Activated CD8-positive, alpha-beta memory T cell treated with anti-CD3 and anti-CD28 coated beads, Interleukin-2, amount 10 ng/mL, durations not matched to agents 7 days and 5 days (primary cell): ENCODE results near the gene NAPA. TPM values are rescaled to one million over a fixed set of nuclear protein-coding genes. Genes with fewer than 3 reads are reported as not detected.
A peak's percentile ranks its signal among the peaks of the same experiment; 100 is the strongest.

Source experiments
- ATAC-seq: fragments of 150-1000 bp; cut with Tn5 transposase; one replicate; pipeline ENCODE4 v1.10.0; 2021; ENCODE audit warnings: moderate library complexity
- CTCF ChIA-PET: fragments of 350-600 bp; sonication (Branson Sonifier 250); formaldehyde crosslinking; loops from one replicate; lab custom pipeline; 2021; ENCODE audit warnings: antibody characterized with exemption; lab: Charles Lee
- DNase-seq: peaks from one replicate; pipeline ENCODE4 v3.0.0-alpha.2; 2020
- H3K27ac Mint-ChIP-seq: one replicate; pipeline ENCODE4 v1.8.0; 2021; ENCODE audit warnings: mild to moderate bottlenecking, mixed read lengths
- H3K27me3 Mint-ChIP-seq: one replicate; pipeline ENCODE4 v1.8.0; 2021; ENCODE audit warnings: mixed read lengths
- H3K36me3 Mint-ChIP-seq: one replicate; pipeline ENCODE4 v1.8.0; 2021; ENCODE audit warnings: mild to moderate bottlenecking, mixed read lengths
- H3K4me1 Mint-ChIP-seq: one replicate; pipeline ENCODE4 v1.8.0; 2021; ENCODE audit warnings: mixed read lengths
- H3K4me3 Mint-ChIP-seq: one replicate; pipeline ENCODE4 v1.8.0; 2021; ENCODE audit warnings: mild to moderate bottlenecking, moderate library complexity, mixed read lengths
- H3K9me3 Mint-ChIP-seq: one replicate; pipeline ENCODE4 v1.8.0; 2022; ENCODE audit warnings: low read depth, mixed read lengths
- total RNA-seq, 2 experiments: library from RNA; stranded (reverse); gene quantifications; one replicate each; pipeline ENCODE4 v1.2.3, GENCODE V29; 2021

The NAPA gene
- total RNA-seq, 2 experiments from 2014 or later = 102 to 124 TPM

DNA sequence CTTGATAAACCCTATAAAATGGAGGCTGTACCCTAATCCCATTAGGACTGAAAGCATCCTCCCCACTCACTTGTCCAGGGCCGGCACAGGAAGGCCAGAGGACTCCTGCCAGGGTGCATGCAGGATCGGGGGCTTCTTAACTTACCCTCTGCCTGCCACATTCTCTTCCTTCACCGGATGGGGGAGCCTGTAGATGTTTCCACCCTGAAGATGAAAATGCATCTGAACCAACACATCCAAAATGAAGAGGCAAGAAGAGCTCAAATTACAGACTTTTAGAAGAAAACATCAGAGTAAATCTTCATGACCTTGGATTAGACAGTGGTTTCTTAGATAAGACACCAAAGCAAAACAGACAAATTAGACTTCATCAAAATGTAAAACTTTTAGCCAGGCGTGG lies 25.9 kb upstream of the NAPA start:
- H3K9me3 Mint-ChIP-seq = no peaks in the 10 kb centered on the region
- ATAC-seq (no peak), DNase-seq (no peak)
- H3K4me1 Mint-ChIP-seq = peaks cover 28% of the 10 kb centered on the region
- no peak overlapping the region for H3K4me3 Mint-ChIP-seq
- H3K36me3 Mint-ChIP-seq = no peaks in the 10 kb centered on the region
- CTCF ChIA-PET = interaction anchor here (1.0 to 1.6 kb wide), 7 partner anchors 11 to 166 kb away, joined by 3 to 8 read pairs (median 3); partner anchors contain the start of genes KPTN and NAPA
- peaks cover 15% of the 10 kb centered on the region for H3K27me3 Mint-ChIP-seq
- peak overlapping the region; percentile 39 for H3K27ac Mint-ChIP-seq

DNA sequence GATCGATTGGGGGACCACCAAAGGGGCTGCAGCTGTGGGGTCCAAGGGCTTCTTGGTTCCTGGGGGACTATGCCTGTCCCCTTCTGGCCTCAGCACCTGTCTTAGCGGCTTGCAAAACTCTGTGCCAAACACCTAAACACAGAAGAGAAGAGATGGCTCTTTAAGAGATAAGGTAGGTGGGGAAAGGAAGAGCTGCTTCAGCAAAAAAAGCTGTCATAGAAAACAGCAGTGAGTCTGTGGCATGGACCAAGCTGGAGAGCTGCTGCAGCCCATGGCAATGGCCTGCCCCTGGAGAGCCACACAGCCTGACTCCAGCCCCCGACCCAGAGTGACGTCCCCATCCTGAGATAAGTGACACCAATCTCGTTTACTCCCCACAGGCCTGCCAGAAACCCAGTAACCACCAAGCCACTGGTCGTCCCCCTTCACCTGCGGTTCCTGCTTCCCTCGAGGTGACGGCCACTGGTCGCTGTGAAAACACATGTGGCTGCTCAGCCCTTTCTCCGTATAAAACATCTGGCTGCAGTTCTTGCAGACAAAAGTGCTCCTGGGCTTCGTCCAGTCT lies 25.0 kb upstream of the NAPA start:
- Mint-ChIP-seq H3K4me3 (no peak overlapping the region), H3K9me3 (no peaks in the 10 kb centered on the region), H3K27me3 (peaks cover 13% of the 10 kb centered on the region), H3K4me1 (peaks cover 28% of the 10 kb centered on the region), H3K36me3 (no peaks in the 10 kb centered on the region), H3K27ac (no peak overlapping the region)
- ATAC-seq (peak; percentile 35), DNase-seq (peak; percentile 60)
- CTCF ChIA-PET = interaction anchor here (0.8 to 1.6 kb wide), 3 partner anchors 24 to 167 kb away, joined by 3 to 8 read pairs (median 4); no protein-coding TSS in a partner anchor

- H3K36me3 Mint-ChIP-seq = no peaks in the 10 kb centered on the region
- peaks cover 28% of the 10 kb centered on the region for H3K4me1 Mint-ChIP-seq
- DNase-seq (no peak), ATAC-seq (no peak)
- no peaks in the 10 kb centered on the region for H3K9me3 Mint-ChIP-seq
- CTCF ChIA-PET = no interaction called here
- peaks cover 5% of the 10 kb centered on the region for H3K27me3 Mint-ChIP-seq
- H3K27ac Mint-ChIP-seq = no peak overlapping the region
- H3K4me3 Mint-ChIP-seq = no peak overlapping the region
Measured at GRCh38 chr19:47538812-47539211, 23.9 kb upstream of the NAPA start.

GRCh38 chr19:47537493-47537892 lies 22.6 kb upstream of the NAPA start:
- no peak for ATAC-seq
- CTCF ChIA-PET = no interaction called here
- Mint-ChIP-seq H3K4me3 (no peak overlapping the region), H3K27ac (no peak overlapping the region), H3K27me3 (peaks cover 2% of the 10 kb centered on the region), H3K9me3 (no peaks in the 10 kb centered on the region), H3K4me1 (peaks cover 28% of the 10 kb centered on the region), H3K36me3 (no peaks in the 10 kb centered on the region)
- DNase-seq = no peak

DNA sequence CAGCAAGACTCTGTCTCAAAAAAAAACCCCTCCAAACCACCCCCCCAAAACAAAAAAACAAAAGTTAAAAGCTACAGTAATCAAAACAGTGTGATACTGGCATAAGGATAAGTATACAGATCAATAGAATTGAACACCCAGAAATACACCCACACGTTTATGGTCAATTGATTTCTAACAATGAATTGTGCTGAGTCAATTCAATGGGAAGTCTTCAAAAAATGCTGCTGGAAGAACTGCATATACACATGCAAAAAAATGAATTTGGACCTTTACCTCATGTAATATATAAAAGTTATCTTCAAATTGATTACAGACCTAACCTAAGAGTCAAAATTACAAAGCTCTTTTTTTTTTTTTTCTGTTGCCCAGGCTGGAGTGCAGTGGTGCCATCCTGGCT lies 19.8 kb upstream of the NAPA start:
- no peak overlapping the region for H3K4me3 Mint-ChIP-seq
- CTCF ChIA-PET = interaction anchor here (1.5 to 2.8 kb wide), 3 partner anchors 9 to 14 kb away, joined by 3 to 9 read pairs (median 4); no protein-coding TSS in a partner anchor
- no peaks in the 10 kb centered on the region for H3K36me3 Mint-ChIP-seq
- H3K27me3 Mint-ChIP-seq = peaks cover 5% of the 10 kb centered on the region
- H3K9me3 Mint-ChIP-seq = no peaks in the 10 kb centered on the region
- ATAC-seq (no peak), DNase-seq (no peak)
- H3K4me1 Mint-ChIP-seq = peaks cover 2% of the 10 kb centered on the region
- H3K27ac Mint-ChIP-seq = no peak overlapping the region

DNA sequence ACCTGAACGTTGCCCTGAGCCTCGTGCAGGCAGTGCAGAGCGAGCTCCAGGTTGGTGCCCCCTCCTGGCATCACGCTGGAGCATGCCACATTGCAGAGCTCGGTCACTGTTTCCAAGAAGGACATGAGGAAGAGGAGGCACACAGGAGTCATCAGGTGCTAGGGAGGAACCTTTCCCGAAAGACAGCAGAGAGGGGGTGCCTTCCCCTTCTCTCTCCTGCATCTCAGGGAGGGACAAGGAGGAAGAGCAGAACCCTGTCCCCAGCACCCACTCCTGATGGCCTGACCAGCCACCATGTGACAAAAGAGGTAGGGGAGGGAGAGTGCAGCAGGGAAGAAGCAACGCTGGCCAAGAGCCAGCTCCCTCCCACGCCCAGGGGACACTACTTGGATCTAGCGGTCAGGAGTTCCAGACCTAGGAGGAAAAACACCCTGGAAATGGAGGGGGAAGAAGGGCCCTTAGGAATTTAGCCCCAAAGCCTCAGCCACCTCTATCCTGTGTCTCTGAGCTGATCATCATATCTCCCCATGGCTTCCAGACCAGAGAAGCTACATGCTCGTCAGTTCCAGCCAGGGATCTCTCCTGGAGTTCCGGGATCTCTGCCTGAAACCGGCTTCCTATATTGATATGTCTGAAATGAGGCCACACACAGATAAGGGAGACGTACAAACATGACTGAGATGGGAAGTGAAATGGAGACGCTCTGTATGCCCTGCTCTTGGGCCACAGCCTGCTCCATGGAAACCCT lies 17.0 kb upstream of the NAPA start:
- ATAC-seq = no peak
- Mint-ChIP-seq H3K27me3 (peaks cover 9% of the 10 kb centered on the region), H3K4me3 (no peak overlapping the region), H3K4me1 (no peaks in the 10 kb centered on the region), H3K36me3 (no peaks in the 10 kb centered on the region), H3K9me3 (no peaks in the 10 kb centered on the region), H3K27ac (no peak overlapping the region)
- CTCF ChIA-PET = interaction anchor here (0.7 to 1.3 kb wide), 3 partner anchors 16 to 168 kb away, joined by 3 to 4 read pairs (median 3); no protein-coding TSS in a partner anchor
- no peak for DNase-seq

DNA sequence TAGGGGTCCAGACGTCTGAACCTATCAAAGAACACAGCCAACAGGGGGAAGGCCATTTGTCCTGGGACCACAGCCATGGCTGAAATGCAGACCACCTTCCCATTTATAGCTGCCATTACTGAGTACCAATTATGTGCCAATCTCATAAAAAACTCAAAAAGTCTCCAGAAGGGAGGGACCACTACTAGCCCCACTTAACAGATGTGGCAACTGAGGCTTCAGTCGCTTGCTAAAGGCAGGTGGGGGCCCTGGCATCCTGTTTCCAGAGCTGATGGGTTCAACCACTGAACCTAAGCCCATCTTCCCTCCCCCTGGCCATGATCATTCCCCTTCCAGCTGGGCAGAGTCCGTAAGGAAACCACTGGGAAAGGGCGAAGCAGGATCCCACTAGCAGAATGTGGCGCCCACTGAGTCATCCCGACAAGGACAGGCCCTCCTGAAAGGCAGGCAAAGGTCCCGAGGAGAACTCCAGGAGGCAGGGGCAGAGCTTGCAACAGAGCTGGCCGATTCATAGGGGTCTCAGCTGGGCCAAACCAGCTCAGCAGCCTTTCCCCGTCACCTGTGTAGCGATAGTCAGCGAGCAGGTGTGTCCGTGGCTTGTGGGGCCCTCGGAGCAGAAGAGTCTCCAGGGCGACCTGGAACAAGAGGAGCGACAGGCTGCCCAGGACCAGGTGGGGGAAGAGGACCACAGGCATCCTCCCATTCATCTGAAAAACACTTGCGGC lies 14.3 kb upstream of the NAPA start:
- ATAC-seq (no peak), DNase-seq (no peak)
- Mint-ChIP-seq H3K27me3 (peaks cover 12% of the 10 kb centered on the region), H3K4me1 (no peaks in the 10 kb centered on the region), H3K27ac (no peak overlapping the region), H3K9me3 (no peaks in the 10 kb centered on the region), H3K4me3 (no peak overlapping the region), H3K36me3 (no peaks in the 10 kb centered on the region)
- CTCF ChIA-PET = interaction anchor here (0.7 to 1.4 kb wide), 3 partner anchors 12 to 21 kb away, joined by 3 to 4 read pairs (median 3); no protein-coding TSS in a partner anchor

- no peaks in the 10 kb centered on the region for H3K36me3 Mint-ChIP-seq
- ATAC-seq = no peak
- H3K27me3 Mint-ChIP-seq = peaks cover 25% of the 10 kb centered on the region
- no peak overlapping the region for H3K27ac Mint-ChIP-seq
- H3K4me3 Mint-ChIP-seq = no peak overlapping the region
- H3K4me1 Mint-ChIP-seq = peaks cover 10% of the 10 kb centered on the region
- no peaks in the 10 kb centered on the region for H3K9me3 Mint-ChIP-seq
- CTCF ChIA-PET = no interaction called here
- DNase-seq = no peak
Measured at GRCh38 chr19:47526798-47527197, 11.9 kb upstream of the NAPA start.

GRCh38 chr19:47523473-47523872 lies 8.6 kb upstream of the NAPA start:
- no peak overlapping the region for H3K4me3 Mint-ChIP-seq
- peaks cover 31% of the 10 kb centered on the region for H3K27me3 Mint-ChIP-seq
- CTCF ChIA-PET = interaction anchor here (0.7 to 3.0 kb wide), 7 partner anchors 8 to 177 kb away, joined by 3 to 10 read pairs (median 5); partner anchors contain the start of genes KPTN and NAPA
- DNase-seq (no peak), ATAC-seq (no peak)
- no peak overlapping the region for H3K27ac Mint-ChIP-seq
- peaks cover 33% of the 10 kb centered on the region for H3K4me1 Mint-ChIP-seq
- H3K36me3 Mint-ChIP-seq = no peaks in the 10 kb centered on the region
- no peaks in the 10 kb centered on the region for H3K9me3 Mint-ChIP-seq

- Mint-ChIP-seq H3K27me3 (peaks cover 27% of the 10 kb centered on the region), H3K9me3 (no peaks in the 10 kb centered on the region), H3K4me1 (peaks cover 51% of the 10 kb centered on the region), H3K27ac (no peak overlapping the region), H3K36me3 (no peaks in the 10 kb centered on the region), H3K4me3 (no peak overlapping the region)
- no peak for ATAC-seq
- CTCF ChIA-PET = interaction anchor here (1.1 to 3.0 kb wide), 5 partner anchors 38 to 186 kb away, joined by 3 to 9 read pairs (median 8); partner anchors contain the start of genes DHX34 and KPTN
- no peak for DNase-seq
Measured at GRCh38 chr19:47521473-47522180, 6.8 kb upstream of the NAPA start.

- CTCF ChIA-PET = interaction anchor here (1.1 to 3.0 kb wide), 5 partner anchors 13 to 187 kb away, joined by 3 to 9 read pairs (median 8); partner anchors contain the start of genes DHX34 and KPTN
- peaks cover 58% of the 10 kb centered on the region for H3K4me1 Mint-ChIP-seq
- H3K36me3 Mint-ChIP-seq = no peaks in the 10 kb centered on the region
- H3K4me3 Mint-ChIP-seq = no peak overlapping the region
- H3K27ac Mint-ChIP-seq = no peak overlapping the region
- H3K27me3 Mint-ChIP-seq = peaks cover 24% of the 10 kb centered on the region
- DNase-seq (no peak), ATAC-seq (no peak)
- H3K9me3 Mint-ChIP-seq = no peaks in the 10 kb centered on the region
Measured at GRCh38 chr19:47520839-47521238, 6.0 kb upstream of the NAPA start.

- Mint-ChIP-seq H3K36me3 (no peaks in the 10 kb centered on the region), H3K9me3 (no peaks in the 10 kb centered on the region), H3K27ac (peak overlapping the region; percentile 34), H3K4me1 (peaks cover 63% of the 10 kb centered on the region), H3K27me3 (peaks cover 24% of the 10 kb centered on the region), H3K4me3 (no peak overlapping the region)
- DNase-seq (no peak), ATAC-seq (no peak)
- CTCF ChIA-PET = interaction anchor here (1.1 to 2.7 kb wide), 3 partner anchors 14 to 187 kb away, joined by 3 to 9 read pairs (median 8); no protein-coding TSS in a partner anchor
Measured at GRCh38 chr19:47520343-47520806, 5.5 kb upstream of the NAPA start.
